K562 (cell line): Measurements from ENCODE around the gene ORMDL1. TPM values are rescaled to one million over a fixed set of nuclear protein-coding genes. Genes with fewer than 3 reads are reported as not detected.

Experiments used
- ATAC-seq: fragments of 200-7000 bp; cut with Tn5 transposase; 3 replicates; pipeline ENCODE4 v1.9.1; 2020; ENCODE audit warnings: moderate library complexity
- BruUV-seq: library from RNA; stranded (reverse); fragments of 400-500 nt; replicated peaks from 2 replicates; lab custom pipeline; 2021; lab: Mats Ljungman, UMichigan
- CTCF ChIA-PET: fragments of 300-600 bp; formaldehyde crosslinking; extraction: SDS; loops from one replicate; lab custom pipeline; 2021; ENCODE audit warnings: low intra/inter-chr PET ratio; lab: Yijun Ruan, JAX
- POLR2A ChIA-PET: fragments of 300-600, 350-650 bp; sonication (Branson Sonifier 250); formaldehyde crosslinking; extraction: SDS; loops from one replicate; lab custom pipeline; 2021; ENCODE audit warnings: antibody characterized with exemption, inconsistent platforms; lab: Yijun Ruan, JAX
- DNase-seq, 4 experiments: peaks; one replicate each; pipeline versions ENCODE4 v3.0.0 to v3.0.0-alpha.2; 2011 to 2018; ENCODE audit warnings: low spot score in 3 of 4, mixed read lengths in 3 of 4; ENCODE audit errors: extremely low read depth in 1 of 4
- FAIRE-seq: peaks from 2 replicates; lab custom pipeline; 2011; peaks lifted over from hg19 to GRCh38; lab: Jason Lieb, UNC
- H2AFZ ChIP-seq: 2 replicates; pipeline ENCODE4 v1.6.0; 2011; ENCODE audit warnings: low read depth, low read length, control low read depth, inconsistent platforms
- H3K27ac ChIP-seq: fragments of 200-600 bp; 3 replicates; pipeline ENCODE4 v1.8.0; 2011; ENCODE audit warnings: low read depth, mild to moderate bottlenecking, control low read depth, inconsistent platforms, low read length, moderate library complexity, mixed read lengths; ENCODE audit errors: extremely low read depth
- H3K27me3 ChIP-seq, 2 experiments: fragments of 300-600 bp in 1 of 2; 2 replicates in 1 of 2; 3 replicates in 1 of 2; pipeline versions ENCODE4 v1.6.0 to v1.8.0; 2011; ENCODE audit warnings: inconsistent platforms in 2 of 2, low read length in 2 of 2, mild to moderate bottlenecking in 1 of 2, mixed read lengths in 1 of 2, moderate library complexity in 1 of 2; ENCODE audit not compliant: control insufficient read depth in 2 of 2, insufficient read depth in 2 of 2
- H3K36me3 ChIP-seq: fragments of 300-600 bp; 3 replicates; pipeline ENCODE4 v1.8.0; 2011; ENCODE audit warnings: mild to moderate bottlenecking, low read length, inconsistent platforms; ENCODE audit not compliant: control insufficient read depth, insufficient read depth
- H3K4me1 ChIP-seq, 2 experiments: fragments of 200-600 bp in 1 of 2; replicated peaks in 1 of 2; 2 replicates in 1 of 2; 3 replicates in 1 of 2; pipeline versions ENCODE4 v1.5.1 to v1.8.0; 2011; ENCODE audit warnings: inconsistent platforms in 2 of 2, low read length in 2 of 2, mild to moderate bottlenecking in 1 of 2, mixed read lengths in 1 of 2, moderate library complexity in 1 of 2; ENCODE audit not compliant: control insufficient read depth in 2 of 2, insufficient read depth in 2 of 2
- H3K4me2 ChIP-seq: 2 replicates; pipeline ENCODE4 v1.6.1; 2011; ENCODE audit warnings: low read length, control low read depth, inconsistent platforms, mixed read lengths; ENCODE audit not compliant: insufficient read depth
- H3K4me3 ChIP-seq: fragments of 200-600 bp; sonication (generic), shearing (Covaris generic); 2 replicates; pipeline ENCODE4 v1.5.1; 2016; ENCODE audit warnings: control low read depth, inconsistent platforms
- H3K79me2 ChIP-seq: fragments of 200-600 bp; 3 replicates; pipeline ENCODE4 v1.8.0; 2011; ENCODE audit warnings: low read length, inconsistent platforms; ENCODE audit not compliant: control insufficient read depth, insufficient read depth
- H3K9ac ChIP-seq, 2 experiments: 2 replicates each; pipeline versions ENCODE4 v1.6.0 to v1.6.1; 2011; ENCODE audit warnings: low read depth in 2 of 2, low read length in 2 of 2, control low read depth in 1 of 2, inconsistent platforms in 1 of 2, mild to moderate bottlenecking in 1 of 2, mixed read lengths in 1 of 2; ENCODE audit not compliant: insufficient read depth in 1 of 2
- H3K9me1 ChIP-seq: one replicate; pipeline ENCODE4 v1.6.0; 2011; ENCODE audit warnings: inconsistent platforms, mild to moderate bottlenecking, low read length, moderate library complexity; ENCODE audit not compliant: control insufficient read depth, insufficient read depth
- H3K9me3 ChIP-seq: replicated peaks from 2 replicates; pipeline ENCODE4 v1.5.1; 2011; ENCODE audit warnings: low read depth, low read length, inconsistent platforms; ENCODE audit not compliant: control insufficient read depth, insufficient read depth
- H4K20me1 ChIP-seq: replicated peaks from 2 replicates; pipeline ENCODE4 v1.6.1; 2011; ENCODE audit warnings: low read length, inconsistent platforms, mixed read lengths; ENCODE audit not compliant: control insufficient read depth, insufficient read depth
- AFF1 ChIP-seq, 2 experiments: fragments of 450-650 bp; IDR thresholded peaks; 2 replicates each; pipeline ENCODE4 v1.6.1; 2018; ENCODE audit warnings: mild to moderate bottlenecking in 2 of 2, low read depth in 1 of 2; ENCODE audit not compliant: partially characterized antibody in 2 of 2
- CGGBP1 ChIP-seq: fragments of 250-450 bp; sonication (Bioruptor Pico); IDR thresholded peaks from 2 replicates; pipeline ENCODE4 v1.9.0; 2021; ENCODE audit warnings: mild to moderate bottlenecking
- FOSL1 ChIP-seq: fragments of 200-800 bp; sonication (Bioruptor generic); conservative IDR thresholded peaks from 2 replicates; pipeline ENCODE4 v1.6.1; 2016; ENCODE audit warnings: missing genetic modification characterization, missing compliant biosample characterization
- GATAD2A ChIP-seq: fragments of 450-650 bp; IDR thresholded peaks from 2 replicates; pipeline ENCODE4 v1.6.1; 2017
- HDAC2 ChIP-seq: fragments of 450-650 bp; IDR thresholded peaks from 2 replicates; pipeline ENCODE4 v1.6.1; 2016; ENCODE audit warnings: mild to moderate bottlenecking
- HEY1 ChIP-seq: fragments of 250-450 bp; sonication (Bioruptor Pico); IDR thresholded peaks from 2 replicates; pipeline ENCODE4 v1.5.0; 2020; ENCODE audit warnings: mild to moderate bottlenecking, moderate library complexity, borderline replicate concordance
- ID3 ChIP-seq, 2 experiments: fragments of 250-450 bp in 1 of 2; fragments of 450-650 bp in 1 of 2; sonication (Bioruptor Pico) in 1 of 2; IDR thresholded peaks; 2 replicates each; pipeline versions ENCODE4 v1.6.1 to v1.8.0; 2016 to 2021; ENCODE audit warnings: mild to moderate bottlenecking in 2 of 2, moderate library complexity in 2 of 2, missing compliant biosample characterization in 1 of 2, missing genetic modification characterization in 1 of 2
- IFI16 ChIP-seq: fragments of 250-450 bp; sonication (Bioruptor Pico); IDR thresholded peaks from 2 replicates; pipeline ENCODE4 v2.1.2; 2022; ENCODE audit warnings: mild to moderate bottlenecking, inconsistent platforms
- MED1 ChIP-seq: sonication (generic); formaldehyde crosslinking; IDR thresholded peaks from 2 replicates; pipeline ENCODE4 v1.8.1; 2023; ENCODE audit warnings: missing genetic modification reagents, borderline replicate concordance
- RFX1 ChIP-seq: fragments of 450-650 bp; IDR thresholded peaks from 2 replicates; pipeline ENCODE4 v1.6.1; 2016; ENCODE audit warnings: mild to moderate bottlenecking, moderate library complexity
- STAT5A ChIP-seq: IDR thresholded peaks from 2 replicates; pipeline ENCODE4 v1.6.1; 2012; ENCODE audit warnings: low read length, inconsistent platforms, borderline replicate concordance
- ZFP30 ChIP-seq: fragments of 250-450 bp; sonication (Bioruptor Pico); IDR thresholded peaks from 2 replicates; pipeline ENCODE4 v1.8.0; 2022; ENCODE audit warnings: moderate library complexity, mild to moderate bottlenecking, inconsistent platforms, borderline replicate concordance
- ZNF740 ChIP-seq, 3 experiments: fragments of 200-800 bp in 1 of 3; sonication (Bioruptor generic) in 1 of 3; sonication (generic) in 1 of 3; formaldehyde crosslinking in 1 of 3; IDR thresholded peaks; 2 replicates each; pipeline versions ENCODE4 v1.6.1 to v1.8.0; 2016 to 2022; ENCODE audit warnings: mild to moderate bottlenecking in 2 of 3, missing compliant biosample characterization in 2 of 3, missing genetic modification characterization in 2 of 3, missing genetic modification reagents in 1 of 3
- ZNF766 ChIP-seq: fragments of 200-800 bp; sonication (Bioruptor generic); conservative IDR thresholded peaks from 2 replicates; pipeline ENCODE4 v1.6.1; 2016; ENCODE audit warnings: missing genetic modification characterization, missing compliant biosample characterization
- ZNF780A ChIP-seq: fragments of 250-450 bp; sonication (Bioruptor Pico); IDR thresholded peaks from 2 replicates; pipeline ENCODE4 v1.5.0; 2021; ENCODE audit warnings: mild to moderate bottlenecking
- WGBS: fragments of 100-300 bp; shearing (Covaris generic); methylation state at CpG from one replicate; pipeline ENCODE4 v1.1.6; 2016; ENCODE audit warnings: low coverage, mixed read lengths; ENCODE audit not compliant: insufficient coverage; ENCODE audit errors: missing lambda C conversion rate; 5-methylcytosine and 5-hydroxymethylcytosine counted together
- in situ Hi-C: fragments of 300-500 bp; cut with MboI; formaldehyde crosslinking; loops from 4 replicates; pipeline ENCODE4 v1.15.0; 2018; ENCODE audit warnings: inconsistent platforms, mixed read lengths
- intact Hi-C: fragments of 100-400 bp; cut with micrococcal nuclease; formaldehyde crosslinking; loops from 2 replicates; pipeline ENCODE4 v1.14.2; 2022
- polyA plus RNA-seq, 8 experiments: library from polyadenylated mRNA; depleted of rRNA in 4 of 8; stranded (reverse) in 5 of 8; unstranded in 3 of 8; fragments of >200 nt; fragmentation: Nextera tagmentation in 2 of 8; fragmentation: Illumina TruSeq in 1 of 8; extraction: Ambion mirVana in 2 of 8; extraction: Trizol in 1 of 8; gene quantifications; 2 replicates each; pipeline versions ENCODE4 v1.2.1 to v1.2.3, GENCODE V29; 2011 to 2014; ENCODE audit warnings: inconsistent platforms in 1 of 8, missing spikeins in 1 of 8
- total RNA-seq, 7 experiments: library from RNA; depleted of rRNA in 6 of 7; stranded (reverse); fragments of >200 nt in 6 of 7; fragmentation: Illumina TruSeq in 2 of 7; extraction: Trizol in 2 of 7; gene quantifications; 2 replicates each; pipeline versions ENCODE4 v1.2.1 to v1.2.3, GENCODE V29; 2011 to 2021; ENCODE audit warnings: low replicate concordance in 1 of 7

Gene ORMDL1
- total and polyA plus RNA-seq, 9 of the 15 experiments (the other 6 are each of a cell fraction or from before 2014, with no cell fraction given), result 35.1 to 74.2 (median 50.0) TPM

GRCh38 chr2:189826039-189826438, 41.9 kb upstream of the ORMDL1 start (continued):
- TF ChIP-seq RFX1 (no peak), ZNF766 (no peak), CGGBP1 (CRISPR knock-in tag) (no peak), IFI16 (CRISPR knock-in tag) (no peak), ZFP30 (CRISPR knock-in tag) (no peak)
- TF ChIP-seq, all 486 proteins: peak for 0

GRCh38 chr2:189824694-189825396, 40.7 kb upstream of the ORMDL1 start:
- in situ Hi-C loops, result no loop called here
- H2AFZ ChIP-seq, result no peak overlapping the region
- no peaks in the 10 kb centered on the region; the same call in 2 of the 3 replicates for H3K79me2 ChIP-seq
- FAIRE-seq, result no peak
- H3K36me3 ChIP-seq, result peaks cover 10% of the 10 kb centered on the region; the same call in 1 of the 3 replicates
- ATAC-seq, result no peak
- no peak overlapping the region for H3K4me3 ChIP-seq
- H3K4me2 ChIP-seq, result no peak overlapping the region
- no peak overlapping the region for H3K9ac ChIP-seq
- ChIA-PET POLR2A (no interaction called here), CTCF (no interaction called here)
- no peaks in the 10 kb centered on the region for H3K9me1 ChIP-seq
- no peak overlapping the region for H3K27ac ChIP-seq
- intact Hi-C loops, result no loop called here
- no peaks in the 10 kb centered on the region for H4K20me1 ChIP-seq
- no peaks in the 10 kb centered on the region for H3K4me1 ChIP-seq
- no peaks in the 10 kb centered on the region for H3K27me3 ChIP-seq
- WGBS, result 90% methylated on average over 3 of the region's 3 CpGs
- BruUV-seq, result no TSS peak
- DNase-seq, result no peak
- no peaks in the 10 kb centered on the region; the same call in 1 of the 2 replicates for H3K9me3 ChIP-seq
- no peak for TF ChIP-seq HEY1
- TF ChIP-seq HDAC2, result no peak
- no peak for TF ChIP-seq MED1
- TF ChIP-seq GATAD2A, result no peak
- no peak for TF ChIP-seq FOSL1 (tag)
- TF ChIP-seq AFF1 (IDR thresholded peaks at IDR 0.05; ENCODE audit: low read depth in 1 of 2, partially characterized antibody in 2 of 2), result no peak
- TF ChIP-seq ZNF740 (CRISPR knock-in tag; IDR thresholded peaks at IDR 0.05), result no peak
- TF ChIP-seq ZNF740 (tag; IDR thresholded peaks at IDR 0.05), result no peak
- no peak for TF ChIP-seq STAT5A
- TF ChIP-seq ID3 (CRISPR knock-in tag; IDR thresholded peaks at IDR 0.05), result no peak
- no peak for TF ChIP-seq ID3 (tag; IDR thresholded peaks at IDR 0.05)
- TF ChIP-seq ZNF780A (CRISPR knock-in tag), result no peak
